PC-3 (cell line): Measurements from ENCODE around the gene LAMA3.

ENCODE experiments used
- EZH2 ChIP-seq: fragments of 300-600 bp; sonication (generic); IDR thresholded peaks from one replicate; pipeline ENCODE4 v1.6.1; 2017; ENCODE audit warnings: antibody characterized with exemption, mild to moderate bottlenecking, low read length; ENCODE audit not compliant: unreplicated experiment
- EZH2phosphoT487 ChIP-seq: fragments of 300-600 bp; sonication (generic); IDR thresholded peaks from 2 replicates; pipeline ENCODE4 v1.6.1; 2018; ENCODE audit warnings: mild to moderate bottlenecking, antibody characterized with exemption, low read length, borderline replicate concordance
- TF ChIP-seq, protein P1 (sequence below): fragments of 300-600 bp; sonication (generic); conservative IDR thresholded peaks from 2 replicates; pipeline ENCODE4 v1.5.1; 2017; ENCODE audit warnings: antibody characterized with exemption, low read depth, mild to moderate bottlenecking, low read length

DNA sequence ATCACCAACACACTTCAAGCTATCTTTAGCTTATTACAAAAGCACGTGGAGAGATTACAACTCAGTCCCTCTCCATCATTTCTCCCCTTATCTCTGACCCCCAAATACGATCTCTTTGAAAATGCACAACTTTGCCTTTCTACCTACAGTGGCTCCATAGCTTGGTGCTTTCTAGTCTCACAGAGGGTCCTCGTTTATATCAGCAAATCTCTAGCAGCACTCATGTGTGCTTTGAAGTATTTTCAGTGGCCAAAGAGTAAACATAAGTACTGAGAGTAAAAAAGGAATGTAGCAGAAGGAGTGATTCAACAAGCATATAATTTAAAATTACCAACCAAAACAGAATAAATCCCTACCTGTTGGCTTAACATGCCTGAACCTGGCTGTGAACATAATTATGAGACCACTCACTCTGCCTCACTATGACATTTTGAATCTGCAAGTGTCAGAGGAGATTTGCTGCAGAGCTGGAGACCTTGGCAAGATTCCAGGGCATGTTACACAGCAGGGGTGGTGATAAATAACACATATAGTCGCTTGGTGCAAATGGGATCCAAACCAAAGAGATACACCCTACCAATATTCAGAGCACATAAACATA is 54.6 kb downstream of the LAMA3 start:
- TF ChIP-seq EZH2 (no peak), EZH2phosphoT487 (no peak)
- TF ChIP-seq, protein P1, sequence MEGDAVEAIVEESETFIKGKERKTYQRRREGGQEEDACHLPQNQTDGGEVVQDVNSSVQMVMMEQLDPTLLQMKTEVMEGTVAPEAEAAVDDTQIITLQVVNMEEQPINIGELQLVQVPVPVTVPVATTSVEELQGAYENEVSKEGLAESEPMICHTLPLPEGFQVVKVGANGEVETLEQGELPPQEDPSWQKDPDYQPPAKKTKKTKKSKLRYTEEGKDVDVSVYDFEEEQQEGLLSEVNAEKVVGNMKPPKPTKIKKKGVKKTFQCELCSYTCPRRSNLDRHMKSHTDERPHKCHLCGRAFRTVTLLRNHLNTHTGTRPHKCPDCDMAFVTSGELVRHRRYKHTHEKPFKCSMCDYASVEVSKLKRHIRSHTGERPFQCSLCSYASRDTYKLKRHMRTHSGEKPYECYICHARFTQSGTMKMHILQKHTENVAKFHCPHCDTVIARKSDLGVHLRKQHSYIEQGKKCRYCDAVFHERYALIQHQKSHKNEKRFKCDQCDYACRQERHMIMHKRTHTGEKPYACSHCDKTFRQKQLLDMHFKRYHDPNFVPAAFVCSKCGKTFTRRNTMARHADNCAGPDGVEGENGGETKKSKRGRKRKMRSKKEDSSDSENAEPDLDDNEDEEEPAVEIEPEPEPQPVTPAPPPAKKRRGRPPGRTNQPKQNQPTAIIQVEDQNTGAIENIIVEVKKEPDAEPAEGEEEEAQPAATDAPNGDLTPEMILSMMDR = no peak
